ENCODE measurements around the gene CAMTA2. TPM values are rescaled to one million over a fixed set of nuclear protein-coding genes. Genes with fewer than 3 reads are reported as not detected.

CAMTA2 gene
- total RNA-seq, 2 experiments from 2014 or later = 58.2 to 62.7 TPM

GRCh38 chr17:4949321-4950074, 38.0 kb downstream of the CAMTA2 start:
- CTCF ChIA-PET = interaction anchor here (1.3 kb wide), 1 partner anchor 18 kb away, joined by 3 read pairs; the partner anchor contains the start of gene SPAG7
- H3K4me3 Mint-ChIP-seq = peak overlapping the region; percentile 92
- H3K9me3 Mint-ChIP-seq = no peaks in the 10 kb centered on the region
- POLR2A ChIA-PET = interaction anchor here (1.0 to 6.2 kb wide), 3 partner anchors 10 to 18 kb away, joined by 3 to 44 read pairs (median 10); partner anchors contain the start of genes RNF167, SLC25A11 and SPAG7
- no peaks in the 10 kb centered on the region for H3K27me3 Mint-ChIP-seq
- peaks cover 33% of the 10 kb centered on the region for H3K36me3 Mint-ChIP-seq (ENCODE audit: low read depth)
- H3K27ac Mint-ChIP-seq = peak overlapping the region; percentile 93
- H3K4me1 Mint-ChIP-seq = peaks cover 33% of the 10 kb centered on the region
- DNase-seq = peak; percentile 83

GRCh38 chr17:4948931-4949320, 38.5 kb downstream of the CAMTA2 start:
- ChIA-PET CTCF (no interaction called here), POLR2A (interaction anchor here (1.4 to 6.2 kb wide), 2 partner anchors 9 to 19 kb away, joined by 10 to 44 read pairs; partner anchors contain the start of genes RNF167, SLC25A11 and SPAG7)
- Mint-ChIP-seq H3K27me3 (no peaks in the 10 kb centered on the region), H3K36me3 (ENCODE audit: low read depth) (peaks cover 39% of the 10 kb centered on the region), H3K9me3 (no peaks in the 10 kb centered on the region), H3K27ac (peak overlapping the region; percentile 99), H3K4me3 (peak overlapping the region; percentile 92), H3K4me1 (peaks cover 37% of the 10 kb centered on the region)
- DNase-seq = peak; percentile 80

- CTCF ChIA-PET = interaction anchor here (0.8 kb wide), 1 partner anchor 19 kb away, joined by 3 read pairs; the partner anchor contains the start of gene SPAG7
- Mint-ChIP-seq H3K27me3 (no peaks in the 10 kb centered on the region), H3K4me3 (peak within 1 kb of the TSS; percentile 92), H3K36me3 (ENCODE audit: low read depth) (peaks cover 41% of the 10 kb centered on the region), H3K9me3 (no peaks in the 10 kb centered on the region), H3K4me1 (peaks cover 39% of the 10 kb centered on the region), H3K27ac (peak within 1 kb of the TSS; percentile 99)
- DNase-seq = peak; percentile 94
- POLR2A ChIA-PET = interaction anchor here (1.4 to 6.2 kb wide), 2 partner anchors 8 to 19 kb away, joined by 10 to 44 read pairs; partner anchors contain the start of genes RNF167, SLC25A11 and SPAG7
Observed at GRCh38 chr17:4948166-4948930, 39.1 kb downstream of the CAMTA2 start, which contains the start of gene PFN1. TSS of gene PFN1 (minus strand) at chr17:4948530. CDS start at chr17:4948394, 136 bp downstream.

GRCh38 chr17:4947411-4948165, 39.9 kb downstream of the CAMTA2 start:
- Mint-ChIP-seq H3K4me1 (peaks cover 47% of the 10 kb centered on the region), H3K4me3 (peak overlapping the region; percentile 92), H3K27ac (peak overlapping the region; percentile 99), H3K27me3 (no peaks in the 10 kb centered on the region), H3K9me3 (no peaks in the 10 kb centered on the region), H3K36me3 (ENCODE audit: low read depth) (peaks cover 47% of the 10 kb centered on the region)
- ChIA-PET CTCF (interaction anchor here (0.6 to 0.8 kb wide), 2 partner anchors 9 to 20 kb away, joined by 3 read pairs; partner anchors contain the start of gene SPAG7), POLR2A (interaction anchor here (1.0 to 6.2 kb wide), 2 partner anchors 14 to 20 kb away, joined by 3 to 44 read pairs; partner anchors contain the start of gene SPAG7)
- DNase-seq = peak; percentile 78

GRCh38 chr17:4947010-4947410, 40.5 kb downstream of the CAMTA2 start:
- Mint-ChIP-seq H3K4me1 (peaks cover 52% of the 10 kb centered on the region), H3K9me3 (no peaks in the 10 kb centered on the region), H3K27me3 (no peaks in the 10 kb centered on the region), H3K27ac (peak overlapping the region; percentile 99), H3K4me3 (peak overlapping the region; percentile 92), H3K36me3 (ENCODE audit: low read depth) (peaks cover 52% of the 10 kb centered on the region)
- DNase-seq = no peak
- POLR2A ChIA-PET = interaction anchor here (1.0 to 6.2 kb wide), 2 partner anchors 15 to 21 kb away, joined by 3 to 44 read pairs; partner anchors contain the start of gene SPAG7
- CTCF ChIA-PET = interaction anchor here (0.6 kb wide), 2 partner anchors 9 to 20 kb away, joined by 3 read pairs; partner anchors contain the start of gene SPAG7

GRCh38 chr17:4946312-4946976, 41.0 kb downstream of the CAMTA2 start:
- no peaks in the 10 kb centered on the region for H3K9me3 Mint-ChIP-seq
- ChIA-PET POLR2A (interaction anchor here (1.0 to 6.2 kb wide), 2 partner anchors 15 to 21 kb away, joined by 3 to 44 read pairs; partner anchors contain the start of gene SPAG7), CTCF (interaction anchor here (0.6 kb wide), 1 partner anchor 21 kb away, joined by 3 read pairs; the partner anchor contains the start of gene SPAG7)
- peak overlapping the region; percentile 99 for H3K27ac Mint-ChIP-seq
- peaks cover 58% of the 10 kb centered on the region for H3K36me3 Mint-ChIP-seq (ENCODE audit: low read depth)
- no peak for DNase-seq
- no peaks in the 10 kb centered on the region for H3K27me3 Mint-ChIP-seq
- H3K4me3 Mint-ChIP-seq = peak overlapping the region; percentile 92
- H3K4me1 Mint-ChIP-seq = peaks cover 52% of the 10 kb centered on the region

- Mint-ChIP-seq H3K27ac (peak overlapping the region; percentile 99), H3K36me3 (ENCODE audit: low read depth) (peaks cover 63% of the 10 kb centered on the region), H3K4me1 (peaks cover 46% of the 10 kb centered on the region), H3K27me3 (no peaks in the 10 kb centered on the region), H3K4me3 (peak overlapping the region; percentile 92), H3K9me3 (no peaks in the 10 kb centered on the region)
- no peak for DNase-seq
- POLR2A ChIA-PET = interaction anchor here (6.2 kb wide), 1 partner anchor 22 kb away, joined by 44 read pairs; the partner anchor contains the start of gene SPAG7
- CTCF ChIA-PET = interaction anchor here (0.9 kb wide), 1 partner anchor 22 kb away, joined by 3 read pairs; no protein-coding TSS in a partner anchor
Observed at GRCh38 chr17:4945944-4946280, 41.6 kb downstream of the CAMTA2 start.

- ChIA-PET POLR2A (interaction anchor here (6.2 kb wide), 1 partner anchor 22 kb away, joined by 44 read pairs; the partner anchor contains the start of gene SPAG7), CTCF (interaction anchor here (0.9 kb wide), 1 partner anchor 23 kb away, joined by 3 read pairs; no protein-coding TSS in a partner anchor)
- peak overlapping the region; percentile 92 for H3K4me3 Mint-ChIP-seq
- DNase-seq = peak; percentile 84
- H3K27ac Mint-ChIP-seq = peak overlapping the region; percentile 99
- no peaks in the 10 kb centered on the region for H3K9me3 Mint-ChIP-seq
- H3K4me1 Mint-ChIP-seq = peaks cover 41% of the 10 kb centered on the region
- peaks cover 68% of the 10 kb centered on the region for H3K36me3 Mint-ChIP-seq (ENCODE audit: low read depth)
- no peaks in the 10 kb centered on the region for H3K27me3 Mint-ChIP-seq
Observed at GRCh38 chr17:4945176-4945943, 42.1 kb downstream of the CAMTA2 start.

GRCh38 chr17:4944554-4945175, 42.8 kb downstream of the CAMTA2 start:
- H3K27me3 Mint-ChIP-seq = no peaks in the 10 kb centered on the region
- peak; percentile 34 for DNase-seq
- H3K4me1 Mint-ChIP-seq = peaks cover 38% of the 10 kb centered on the region
- peak overlapping the region; percentile 99 for H3K27ac Mint-ChIP-seq
- ChIA-PET POLR2A (interaction anchor here (6.2 kb wide), 1 partner anchor 23 kb away, joined by 44 read pairs; the partner anchor contains the start of gene SPAG7), CTCF (interaction anchor here (0.9 kb wide), 1 partner anchor 24 kb away, joined by 3 read pairs; no protein-coding TSS in a partner anchor)
- no peaks in the 10 kb centered on the region for H3K9me3 Mint-ChIP-seq
- H3K36me3 Mint-ChIP-seq (ENCODE audit: low read depth) = peaks cover 72% of the 10 kb centered on the region
- H3K4me3 Mint-ChIP-seq = peak overlapping the region; percentile 92

GRCh38 chr17:4944163-4944553, 43.3 kb downstream of the CAMTA2 start:
- Mint-ChIP-seq H3K27ac (peak overlapping the region; percentile 99), H3K9me3 (no peaks in the 10 kb centered on the region), H3K4me3 (peak overlapping the region; percentile 92), H3K4me1 (peaks cover 40% of the 10 kb centered on the region), H3K36me3 (ENCODE audit: low read depth) (peaks cover 73% of the 10 kb centered on the region), H3K27me3 (no peaks in the 10 kb centered on the region)
- ChIA-PET POLR2A (interaction anchor here (0.7 to 6.2 kb wide), 2 partner anchors 13 to 24 kb away, joined by 3 to 44 read pairs; partner anchors contain the start of gene SPAG7), CTCF (no interaction called here)
- DNase-seq = peak; percentile 82

Data from activated CD4-positive, alpha-beta T cell treated with anti-CD3 and anti-CD28 coated beads, Interleukin-2, amount 10 ng/mL, durations not matched to agents 7 days and 5 days (primary cell).